ENCODE measurements around the gene PTPN6. TPM values are rescaled to one million over a fixed set of nuclear protein-coding genes. Genes with fewer than 3 reads are reported as not detected.
A peak's percentile ranks its signal among the peaks of the same experiment; 100 is the strongest.

PTPN6 gene
- total RNA-seq, 1 donor from 2014 or later = 1.5 TPM

- peak; percentile 54 for DNase-seq (ENCODE audit: low read depth)
Observed at GRCh38 chr12:7001921-7002591, 50.9 kb downstream of the PTPN6 start.

- no peak for DNase-seq (ENCODE audit: low read depth)
Observed at GRCh38 chr12:7004287-7004803, 53.2 kb downstream of the PTPN6 start.

GRCh38 chr12:7004840-7005239 is 53.7 kb downstream of the PTPN6 start:
- DNase-seq (ENCODE audit: low read depth) = no peak

GRCh38 chr12:7005311-7005710 is 54.2 kb downstream of the PTPN6 start:
- DNase-seq (ENCODE audit: low read depth) = no peak

- DNase-seq (ENCODE audit: low read depth) = no peak
Observed at GRCh38 chr12:7006639-7007038, 55.5 kb downstream of the PTPN6 start.

DNA sequence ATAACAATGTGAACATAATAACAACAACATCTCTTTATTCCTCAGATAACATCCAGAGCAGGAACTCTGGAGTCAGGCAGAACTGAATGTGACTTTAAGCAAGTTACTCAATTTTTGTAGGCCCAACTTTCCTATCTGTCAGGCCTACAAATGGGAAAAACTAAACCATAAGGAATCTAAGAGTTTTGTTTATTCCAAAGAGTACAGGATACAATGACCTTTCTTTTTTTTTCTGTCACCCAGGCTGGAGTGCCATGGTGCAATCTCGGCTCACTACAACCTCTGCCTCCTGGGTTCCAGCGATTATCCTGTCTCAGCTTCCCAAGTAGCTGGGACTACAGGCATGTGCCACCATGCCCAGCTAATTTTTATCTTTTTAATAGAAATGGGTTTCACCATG is 57.7 kb downstream of the PTPN6 start:
- DNase-seq (ENCODE audit: low read depth) = no peak

- DNase-seq (ENCODE audit: low read depth) = no peak
Observed at GRCh38 chr12:7009512-7009911, 58.4 kb downstream of the PTPN6 start.

MicroRNA genes within 50 kb of the gene (microRNA counts, 767-probe panel; counts per million panel counts)
- microRNA hsa-miR-141-3p (not detected), microRNA hsa-miR-200c-3p (not detected)

Small RNA genes lying within 50 kb of the gene (microRNA-seq; reads per million reads assigned to microRNA genes)
- 6.6 reads per million, percentile 27 among the genes with 10 or more reads in this experiment for gene MIR141
- 50.2 reads per million, percentile 48 among the genes with 10 or more reads in this experiment for gene MIR200C

Other genes starting within 250 kb of the PTPN6 start
- gene COPS7A, start 227.3 kb upstream of the PTPN6 start, total RNA-seq = 118 and 125 TPM in 2 replicates
- 243 and 270 TPM in 2 replicates for gene MLF2, start 198.2 kb upstream of the PTPN6 start, total RNA-seq
- 140 and 148 TPM in 2 replicates for gene PTMS, start 185.0 kb upstream of the PTPN6 start, total RNA-seq
- 0.57 TPM in 1 of 2 replicates, not detected in the other for gene LAG3, start 178.8 kb upstream of the PTPN6 start, total RNA-seq
- gene CD4, start 161.8 kb upstream of the PTPN6 start, total RNA-seq = not detected in 2 replicates
- 2.5 and 4.6 TPM in 2 replicates for gene GPR162, start 129.5 kb upstream of the PTPN6 start, total RNA-seq
- 21.4 and 25.6 TPM in 2 replicates for gene P3H3, start 122.9 kb upstream of the PTPN6 start, total RNA-seq
- 1.7 and 2.0 TPM in 2 replicates for gene GNB3, start 110.4 kb upstream of the PTPN6 start, total RNA-seq
- gene CDCA3, start 100.1 kb upstream of the PTPN6 start, total RNA-seq = 1.9 and 3.5 TPM in 2 replicates
- 146 and 154 TPM in 2 replicates for gene USP5, start 99.2 kb upstream of the PTPN6 start, total RNA-seq
- 1,115 and 1,161 TPM in 2 replicates for gene TPI1, start 83.8 kb upstream of the PTPN6 start, total RNA-seq
- 9.5 and 10.0 TPM in 2 replicates for gene SPSB2, start 78.1 kb upstream of the PTPN6 start, total RNA-seq
- 11.1 and 12.1 TPM in 2 replicates for gene LRRC23, start 46.5 kb upstream of the PTPN6 start, total RNA-seq
- gene ENO2, start 36.8 kb upstream of the PTPN6 start, total RNA-seq = 9.0 and 9.9 TPM in 2 replicates
- 11.3 and 15.2 TPM in 2 replicates for gene ATN1, start 23.4 kb upstream of the PTPN6 start, total RNA-seq
- gene RNU7-1, start 7.5 kb upstream of the PTPN6 start, total RNA-seq = not detected in 2 replicates
- 116 and 166 TPM in 2 replicates for gene C12orf57, start 7.3 kb upstream of the PTPN6 start, total RNA-seq
- gene PHB2, start 19.3 kb downstream of the PTPN6 start, total RNA-seq = 222 and 275 TPM in 2 replicates
- 33.3 and 52.3 TPM in 2 replicates for gene EMG1, start 19.6 kb downstream of the PTPN6 start, total RNA-seq
- 55.7 and 79.8 TPM in 2 replicates for gene LPCAT3, start 67.1 kb downstream of the PTPN6 start, total RNA-seq
- 85.7 and 119 TPM in 2 replicates for gene C1S, start 109.4 kb downstream of the PTPN6 start, total RNA-seq
- gene C1R, start 141.1 kb downstream of the PTPN6 start, total RNA-seq = 203 and 282 TPM in 2 replicates
- gene C1RL, start 157.9 kb downstream of the PTPN6 start, total RNA-seq = 10.9 and 12.1 TPM in 2 replicates
- not detected in 2 replicates for gene RBP5, start 177.5 kb downstream of the PTPN6 start, total RNA-seq
- 8.9 and 18.0 TPM in 2 replicates for gene CLSTN3, start 179.0 kb downstream of the PTPN6 start, total RNA-seq
- gene PEX5, start 238.3 kb downstream of the PTPN6 start, total RNA-seq = 50.0 and 54.9 TPM in 2 replicates

Data from myocyte (in vitro differentiated cells).